Muscle of leg (tissue), 11 donors: Measurements from ENCODE around the gene MTMR3. TPM values are rescaled to one million over a fixed set of nuclear protein-coding genes. Genes with fewer than 3 reads are reported as not detected.

Experiments
- DNase-seq: peaks from one replicate; pipeline ENCODE4 v3.0.0; 2013
- H3K27ac ChIP-seq: one replicate; pipeline ENCODE4 v1.5.1; 2013; ENCODE audit warnings: mild to moderate bottlenecking, low read length, control low read depth
- H3K27me3 ChIP-seq: one replicate; pipeline ENCODE4 v1.6.1; 2013; ENCODE audit warnings: low read length; ENCODE audit not compliant: control insufficient read depth, insufficient read depth
- H3K36me3 ChIP-seq: one replicate; pipeline ENCODE4 v1.6.1; 2013; ENCODE audit warnings: low read length; ENCODE audit not compliant: control insufficient read depth, insufficient read depth
- H3K4me1 ChIP-seq: one replicate; pipeline ENCODE4 v1.6.1; 2013; ENCODE audit warnings: low read length; ENCODE audit not compliant: control insufficient read depth, insufficient read depth
- H3K4me3 ChIP-seq: one replicate; pipeline ENCODE4 v1.5.1; 2013; ENCODE audit warnings: low read length, control low read depth
- H3K9me3 ChIP-seq: replicated peaks from 2 replicates; pipeline ENCODE4 v1.6.1; 2013; ENCODE audit warnings: low read depth, low read length; ENCODE audit not compliant: control insufficient read depth
- WGBS: methylation state at CpG from one replicate; pipeline ENCODE4 v1.1.5; 2013; ENCODE audit warnings: missing lambda C conversion rate; ENCODE audit not compliant: insufficient coverage; 5-methylcytosine and 5-hydroxymethylcytosine counted together
- polyA plus RNA-seq, 8 donors: library from polyadenylated mRNA; unstranded; fragments of 120-200 nt; gene quantifications; one replicate each; pipeline versions ENCODE4 v1.2.1 to v1.2.3, GENCODE V29; 2013; ENCODE audit warnings: inconsistent platforms in 1 of 8, low replicate concordance in 1 of 8; ENCODE audit not compliant: insufficient read length in 8 of 8, insufficient read depth in 1 of 8
- total RNA-seq: library from RNA; stranded (reverse); fragments of 120-200 nt; gene quantifications from one replicate; pipeline ENCODE4 v1.2.4, GENCODE V29; 2013

MTMR3 gene
- total and polyA plus RNA-seq, 9 donors: 23.6 to 29.1 (median 25.7) TPM

DNA sequence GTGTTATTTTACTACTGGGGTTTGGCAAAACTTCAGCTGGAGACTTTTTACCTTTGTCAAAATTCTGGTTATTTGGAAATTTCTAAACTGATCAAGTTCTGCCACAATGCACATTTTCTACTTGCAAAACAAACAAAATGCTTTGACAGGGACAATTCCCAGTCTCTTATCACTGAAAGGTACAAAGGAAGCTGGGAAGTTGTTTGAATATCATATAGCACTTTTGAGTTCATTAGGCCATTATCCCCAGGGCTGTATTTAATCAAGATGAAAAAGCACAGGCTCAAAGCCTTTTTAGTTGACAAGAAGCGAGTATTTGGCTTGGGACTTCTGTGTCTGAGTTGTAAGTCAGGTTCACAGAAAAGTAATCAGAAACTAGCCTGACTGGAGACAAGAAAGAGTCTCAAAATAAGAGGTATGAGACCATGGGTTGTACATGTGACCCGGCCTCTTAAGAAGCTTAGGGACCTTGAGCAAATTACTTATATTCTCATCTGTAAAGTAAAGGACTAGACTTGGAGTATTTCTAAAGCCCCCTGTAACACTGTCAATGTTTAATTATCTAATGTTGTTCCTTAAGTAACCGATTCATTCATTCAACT lies 194.4 kb downstream of the MTMR3 start:
- peaks cover 4% of the 10 kb centered on the region for H3K4me1 ChIP-seq
- no peak overlapping the region for H3K27ac ChIP-seq
- H3K27me3 ChIP-seq: peaks cover 14% of the 10 kb centered on the region
- no peak overlapping the region for H3K4me3 ChIP-seq
- WGBS: 60% methylated on average over 1 of the region's 3 CpGs
- no peaks in the 10 kb centered on the region for H3K9me3 ChIP-seq
- H3K36me3 ChIP-seq: no peaks in the 10 kb centered on the region
- DNase-seq: no peak

GRCh38 chr22:30078320-30079311 lies 195.6 kb downstream of the MTMR3 start:
- 43% methylated on average over 4 of the region's 10 CpGs for WGBS
- H3K36me3 ChIP-seq: no peaks in the 10 kb centered on the region
- peak; percentile 18 for DNase-seq
- H3K27ac ChIP-seq: no peak overlapping the region
- peaks cover 14% of the 10 kb centered on the region for H3K27me3 ChIP-seq
- H3K9me3 ChIP-seq: no peaks in the 10 kb centered on the region
- H3K4me1 ChIP-seq: peaks cover 4% of the 10 kb centered on the region
- no peak overlapping the region for H3K4me3 ChIP-seq

DNA sequence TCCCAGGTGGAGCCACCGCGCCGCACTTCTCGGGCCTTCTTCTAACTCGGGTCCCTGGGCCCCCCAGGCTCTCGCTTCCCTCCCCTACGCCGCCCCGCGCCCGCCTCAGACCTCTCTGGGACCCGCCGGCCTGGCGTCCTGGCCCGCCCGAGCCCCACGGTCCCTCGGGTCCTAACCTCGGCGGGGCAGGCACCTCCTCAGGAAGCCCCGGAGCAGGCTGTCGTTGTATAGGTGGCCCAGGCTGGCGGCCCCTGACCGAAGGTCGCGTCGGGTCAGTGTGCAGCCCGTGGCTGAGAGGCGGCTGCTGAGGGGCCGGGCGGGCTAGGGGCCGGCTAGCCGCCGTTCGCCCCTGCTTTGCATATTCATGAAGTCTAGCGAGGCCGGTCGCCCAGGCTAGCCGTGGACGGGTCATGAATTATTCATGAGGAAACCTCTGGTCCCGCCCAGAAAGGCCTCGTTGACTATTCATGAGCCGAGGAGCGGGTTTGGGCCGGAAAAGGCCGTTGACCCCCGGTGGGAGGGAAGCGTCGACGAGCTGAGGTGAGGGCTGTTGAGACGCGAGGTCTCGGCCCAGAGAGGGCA lies 197.1 kb downstream of the MTMR3 start, which contains the start of gene HORMAD2:
Gene HORMAD2, plus strand, starts transcription at position 513 of the 582 bp plus-strand sequence. CDS start 13,489 bp downstream, outside the sequence.
- H3K4me3 ChIP-seq: no peak within 1 kb of the TSS
- DNase-seq: peak; percentile 15
- H3K9me3 ChIP-seq: no peaks in the 10 kb centered on the region
- H3K4me1 ChIP-seq: peaks cover 4% of the 10 kb centered on the region
- 11% methylated on average over 49 of the region's 53 CpGs for WGBS
- no peak within 1 kb of the TSS for H3K27ac ChIP-seq
- H3K36me3 ChIP-seq: no peaks in the 10 kb centered on the region
- peaks cover 14% of the 10 kb centered on the region for H3K27me3 ChIP-seq

Other genes with a start within 250 kb of the MTMR3 start
- gene CABP7, start 163.2 kb upstream of the MTMR3 start, total RNA-seq: 0.09 TPM
- gene CABP7, start 163.2 kb upstream of the MTMR3 start, polyA plus RNA-seq: under 1 TPM; 0.10 to 0.40 (median 0.16) TPM
- gene ZMAT5, start 116.2 kb upstream of the MTMR3 start, total RNA-seq: 23.5 TPM
- gene ZMAT5, start 116.2 kb upstream of the MTMR3 start, polyA plus RNA-seq: 10 to 100 TPM; 15.4 to 21.1 (median 18.1) TPM
- gene UQCR10, start 115.8 kb upstream of the MTMR3 start, total RNA-seq: 185 TPM
- gene UQCR10, start 115.8 kb upstream of the MTMR3 start, polyA plus RNA-seq: 100 to 1,000 TPM in 7 of 8 donors, 10 to 100 TPM in 1; 96.1 to 141 (median 126) TPM
- gene ASCC2, start 44.9 kb upstream of the MTMR3 start, total RNA-seq: 23.1 TPM
- gene ASCC2, start 44.9 kb upstream of the MTMR3 start, polyA plus RNA-seq: 10 to 100 TPM; 29.0 to 38.1 (median 34.6) TPM
- gene HORMAD2, start 197.3 kb downstream of the MTMR3 start, total RNA-seq: not detected
- not detected for gene HORMAD2, start 197.3 kb downstream of the MTMR3 start, polyA plus RNA-seq